ENCODE results near the gene ACP2.

ACP2 gene

DNA sequence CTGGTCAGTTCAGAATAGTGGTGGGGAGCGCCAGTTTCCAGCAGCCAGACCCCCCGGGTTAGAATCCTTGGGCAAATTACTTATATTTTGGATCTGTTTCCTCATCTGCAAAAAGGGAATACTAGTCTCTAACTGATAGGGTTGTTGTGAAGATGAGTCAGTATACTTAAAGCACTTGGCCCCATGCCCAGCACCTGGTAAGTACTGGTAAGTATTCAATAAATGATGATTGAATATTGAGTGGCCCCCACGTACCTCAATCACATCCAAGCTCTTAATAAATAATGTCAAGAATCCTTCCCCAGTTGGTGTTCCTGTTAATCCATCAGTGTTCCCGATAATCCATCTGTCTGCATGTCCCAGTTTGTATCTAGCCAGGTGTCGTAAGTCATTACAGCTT is 12.1 kb downstream of the ACP2 start:
- no peak for DNase-seq (ENCODE audit: low read depth)
- no peak for TF ChIP-seq CTCF (IDR thresholded peaks at IDR 0.05; ENCODE audit: low read depth, low read length)
- H3K4me3 ChIP-seq (ENCODE audit: low read depth, low read length): no peak overlapping the region

- TF ChIP-seq MYC (IDR thresholded peaks at IDR 0.05; ENCODE audit: low read depth, low read length) (no peak), CTCF (IDR thresholded peaks at IDR 0.05; ENCODE audit: low read depth, low read length) (no peak), POLR2A (IDR thresholded peaks at IDR 0.05; ENCODE audit: extremely low read depth, insufficient read length) (no peak), MAX (IDR thresholded peaks at IDR 0.05; ENCODE audit: low read depth, low read length) (no peak)
- no peak for DNase-seq (ENCODE audit: low read depth)
- H3K4me3 ChIP-seq (ENCODE audit: low read depth, low read length): no peak overlapping the region
These were observed 13.5 kb downstream of the ACP2 start for GRCh38 chr11:47235163-47235562.

- no peak overlapping the region for H3K4me3 ChIP-seq (ENCODE audit: low read depth, low read length)
- TF ChIP-seq MAX (IDR thresholded peaks at IDR 0.05; ENCODE audit: low read depth, low read length) (no peak), MYC (IDR thresholded peaks at IDR 0.05; ENCODE audit: low read depth, low read length) (no peak), POLR2A (IDR thresholded peaks at IDR 0.05; ENCODE audit: extremely low read depth, insufficient read length) (no peak), CTCF (IDR thresholded peaks at IDR 0.05; ENCODE audit: low read depth, low read length) (no peak)
- no peak for DNase-seq (ENCODE audit: low read depth)
These were observed 13.9 kb downstream of the ACP2 start for GRCh38 chr11:47234669-47235100.

DNA sequence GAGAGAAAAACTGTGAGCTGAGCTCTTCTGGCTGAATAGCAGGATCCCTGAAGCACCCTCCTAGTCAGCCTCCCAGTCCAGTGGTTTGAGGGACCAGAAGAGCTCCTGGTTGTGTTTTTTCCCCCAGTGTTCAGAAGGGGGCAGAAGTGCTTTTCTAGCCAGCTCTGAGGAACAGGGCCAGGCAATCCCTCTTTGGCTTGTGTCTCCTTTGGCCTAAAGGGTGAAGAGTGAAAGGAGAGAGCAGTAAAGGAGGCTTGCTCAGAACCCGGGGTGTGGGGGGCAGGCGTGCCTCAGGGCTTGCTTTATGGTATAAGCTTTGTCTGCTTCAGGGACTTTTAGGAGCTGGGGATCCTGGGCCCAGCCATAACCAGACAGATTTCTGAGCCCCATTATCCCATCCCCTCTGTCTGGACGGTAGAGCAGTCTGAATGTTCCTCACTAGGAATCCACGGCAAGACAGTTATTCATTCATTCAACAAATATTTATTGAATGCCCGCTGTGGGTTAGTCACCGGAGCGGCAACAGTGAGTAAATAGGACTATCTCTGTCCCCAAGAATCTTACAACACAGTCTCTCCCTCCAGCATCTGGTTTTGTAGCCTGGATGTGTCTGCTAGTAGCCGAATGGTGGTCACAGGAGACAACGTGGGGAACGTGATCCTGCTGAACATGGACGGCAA is 14.5 kb downstream of the ACP2 start:
- no peak overlapping the region for H3K4me3 ChIP-seq (ENCODE audit: low read depth, low read length)
- TF ChIP-seq MAX (IDR thresholded peaks at IDR 0.05; ENCODE audit: low read depth, low read length): no peak
- TF ChIP-seq CTCF (IDR thresholded peaks at IDR 0.05; ENCODE audit: low read depth, low read length): peak; percentile 39
- no peak for TF ChIP-seq POLR2A (IDR thresholded peaks at IDR 0.05; ENCODE audit: extremely low read depth, insufficient read length)
- DNase-seq (ENCODE audit: low read depth): peak; percentile 61

GRCh38 chr11:47233051-47233450 is 15.6 kb downstream of the ACP2 start:
- H3K4me3 ChIP-seq (ENCODE audit: low read depth, low read length): no peak overlapping the region
- no peak for DNase-seq (ENCODE audit: low read depth)
- TF ChIP-seq POLR2A (IDR thresholded peaks at IDR 0.05; ENCODE audit: extremely low read depth, insufficient read length) (no peak), MYC (IDR thresholded peaks at IDR 0.05; ENCODE audit: low read depth, low read length) (no peak), MAX (IDR thresholded peaks at IDR 0.05; ENCODE audit: low read depth, low read length) (no peak), CTCF (IDR thresholded peaks at IDR 0.05; ENCODE audit: low read depth, low read length) (no peak)

DNA sequence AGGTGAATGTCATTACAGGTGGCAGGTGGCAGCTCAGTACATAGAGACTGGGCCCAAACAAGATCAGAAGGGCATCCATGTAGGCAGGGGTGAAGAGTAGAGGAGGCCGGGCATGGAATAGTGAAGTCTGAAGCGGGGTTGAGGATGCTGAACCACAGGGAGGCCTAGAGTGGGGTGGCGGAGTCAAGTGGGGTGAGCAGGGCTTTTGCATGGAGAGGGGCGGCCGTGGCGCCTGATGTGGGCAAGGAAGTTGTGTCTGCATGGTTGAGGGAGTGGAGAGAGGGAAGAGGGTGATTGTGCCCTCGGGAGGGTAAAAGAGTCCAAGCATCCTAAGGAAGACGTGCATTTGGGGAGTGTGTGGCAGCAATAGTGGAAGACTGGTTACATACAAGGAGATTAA is 19.5 kb downstream of the ACP2 start:
- no peak for DNase-seq (ENCODE audit: low read depth)
- TF ChIP-seq MYC (IDR thresholded peaks at IDR 0.05; ENCODE audit: low read depth, low read length) (no peak), CTCF (IDR thresholded peaks at IDR 0.05; ENCODE audit: low read depth, low read length) (no peak), POLR2A (IDR thresholded peaks at IDR 0.05; ENCODE audit: extremely low read depth, insufficient read length) (no peak), MAX (IDR thresholded peaks at IDR 0.05; ENCODE audit: low read depth, low read length) (no peak)
- H3K4me3 ChIP-seq (ENCODE audit: low read depth, low read length): no peak overlapping the region

All from NB4 (cell line).